GM23338 (cell line): ENCODE measurements around the gene HLCS. TPM values are rescaled to one million over a fixed set of nuclear protein-coding genes. Genes with fewer than 3 reads are reported as not detected.
A peak's percentile ranks its signal among the peaks of the same experiment; 100 is the strongest.

ENCODE experiments used
- ATAC-seq: fragments of 200-7000 bp; cut with Tn5 transposase; 3 replicates; pipeline ENCODE4 v1.9.1; 2020
- DNase-seq: peaks from one replicate; pipeline ENCODE4 v3.0.0-alpha.2; 2015; ENCODE audit warnings: low spot score
- H2AFZ ChIP-seq: fragments of 200-600 bp; sonication (generic); 2 replicates; pipeline ENCODE4 v1.8.0; 2016; ENCODE audit warnings: antibody characterized with exemption, mild to moderate bottlenecking, moderate library complexity
- H3F3A ChIP-seq: fragments of 200-600 bp; sonication (generic); replicated peaks from 2 replicates; pipeline ENCODE4 v1.8.0; 2017; ENCODE audit warnings: antibody characterized with exemption, mixed run types, low read depth
- H3K27ac ChIP-seq: fragments of 200-600 bp; sonication (generic); 2 replicates; pipeline ENCODE4 v1.6.1; 2016; ENCODE audit warnings: low read depth
- H3K27me3 ChIP-seq: fragments of 200-600 bp; sonication (generic); 2 replicates; pipeline ENCODE4 v1.8.0; 2016; ENCODE audit warnings: mild to moderate bottlenecking, mixed run types, moderate library complexity; ENCODE audit not compliant: insufficient read depth
- H3K36me3 ChIP-seq: fragments of 200-600 bp; sonication (generic); 2 replicates; pipeline ENCODE4 v1.8.0; 2016; ENCODE audit warnings: mild to moderate bottlenecking; ENCODE audit not compliant: insufficient read depth
- H3K4me1 ChIP-seq: fragments of 200-600 bp; sonication (generic); 2 replicates; pipeline ENCODE4 v1.8.0; 2016; ENCODE audit warnings: mild to moderate bottlenecking, moderate library complexity; ENCODE audit not compliant: insufficient read depth
- H3K4me2 ChIP-seq: fragments of 200-600 bp; sonication (generic); 2 replicates; pipeline ENCODE4 v1.7.1; 2017; ENCODE audit warnings: mixed run types
- H3K4me3 ChIP-seq: fragments of 200-600 bp; sonication (generic); 2 replicates; pipeline ENCODE4 v1.6.1; 2016; ENCODE audit warnings: mixed run types
- H3K79me2 ChIP-seq: fragments of 200-600 bp; sonication (generic); replicated peaks from 2 replicates; pipeline ENCODE4 v1.8.0; 2017; ENCODE audit warnings: mild to moderate bottlenecking; ENCODE audit not compliant: insufficient read depth
- H3K9me2 ChIP-seq: fragments of 200-600 bp; sonication (generic); 2 replicates; pipeline ENCODE4 v1.8.0; 2017; ENCODE audit not compliant: insufficient read depth
- H4K20me1 ChIP-seq: fragments of 200-600 bp; sonication (generic); replicated peaks from 2 replicates; pipeline ENCODE4 v1.8.0; 2017; ENCODE audit warnings: mild to moderate bottlenecking; ENCODE audit not compliant: insufficient read depth
- H3K27ac Mint-ChIP-seq: 2 replicates; pipeline ENCODE4 v1.8.0; 2020; ENCODE audit warnings: inconsistent platforms, mild to moderate bottlenecking, moderate library complexity, mixed read lengths
- H3K27me3 Mint-ChIP-seq: 3 replicates; pipeline ENCODE4 v1.8.0; 2022; ENCODE audit warnings: low read depth, mild to moderate bottlenecking, moderate library complexity, mixed read lengths, inconsistent platforms; ENCODE audit not compliant: insufficient read depth, poor library complexity
- H3K36me3 Mint-ChIP-seq: 3 replicates; pipeline ENCODE4 v1.8.0; 2021; ENCODE audit warnings: low read depth, mild to moderate bottlenecking, inconsistent platforms, moderate library complexity, mixed read lengths
- H3K4me1 Mint-ChIP-seq: 3 replicates; pipeline ENCODE4 v1.8.0; 2020; ENCODE audit warnings: mild to moderate bottlenecking, inconsistent platforms, mixed read lengths
- H3K4me3 Mint-ChIP-seq: 3 replicates; pipeline ENCODE4 v1.8.0; 2021; ENCODE audit warnings: moderate library complexity, mild to moderate bottlenecking, inconsistent platforms, mixed read lengths
- H3K9me3 Mint-ChIP-seq: 3 replicates; pipeline ENCODE4 v1.8.0; 2020; ENCODE audit warnings: moderate library complexity, mild to moderate bottlenecking, inconsistent platforms, mixed read lengths
- CREB1 ChIP-seq: fragments of 250-450 bp; sonication (Bioruptor Pico); IDR thresholded peaks from 2 replicates; pipeline ENCODE4 v1.5.0; 2020; ENCODE audit warnings: low read depth, mild to moderate bottlenecking, moderate library complexity
- CTCF ChIP-seq, 2 experiments: fragments of 200-600 bp in 1 of 2; sonication (generic) in 1 of 2; conservative IDR thresholded peaks; 2 replicates each; pipeline versions ENCODE4 v1.5.1 to v1.6.1; 2016 to 2017; ENCODE audit warnings: antibody characterized with exemption in 2 of 2, low read depth in 2 of 2, mild to moderate bottlenecking in 2 of 2, moderate library complexity in 1 of 2
- EZH2 ChIP-seq: fragments of 200-600 bp; sonication (generic); IDR thresholded peaks from one replicate; pipeline ENCODE4 v1.8.0; 2017; ENCODE audit warnings: antibody characterized with exemption, mild to moderate bottlenecking, low read depth; ENCODE audit not compliant: unreplicated experiment
- NANOG ChIP-seq: IDR thresholded peaks from 2 replicates; pipeline ENCODE4 v1.6.1; 2016; ENCODE audit warnings: antibody characterized with exemption, borderline replicate concordance
- STAT1 ChIP-seq: IDR thresholded peaks from one replicate; pipeline ENCODE4 v1.6.1; 2016; ENCODE audit warnings: antibody characterized with exemption; ENCODE audit not compliant: unreplicated experiment
- ZNF114 ChIP-seq: fragments of 250-450 bp; sonication (Bioruptor Pico); IDR thresholded peaks from 2 replicates; pipeline ENCODE4 v1.5.0; 2020; ENCODE audit warnings: mild to moderate bottlenecking, moderate library complexity
- ZNF462 ChIP-seq: fragments of 250-450 bp; sonication (Bioruptor Pico); IDR thresholded peaks from 2 replicates; pipeline ENCODE4 v1.5.0; 2020; ENCODE audit warnings: mild to moderate bottlenecking, moderate library complexity
- polyA plus RNA-seq: library from polyadenylated mRNA; unstranded; fragments of >200 nt; fragmentation: Nextera tagmentation; extraction: Ambion mirVana; gene quantifications from 2 replicates; pipeline ENCODE4 v1.2.1, GENCODE V29; 2016
- total RNA-seq: library from RNA; depleted of rRNA; stranded (reverse); fragments of >200 nt; shearing (Covaris generic); gene quantifications from 2 replicates; pipeline ENCODE4 v1.2.3, GENCODE V29; 2014

The HLCS gene
- total and polyA plus RNA-seq, 2 experiments from 2014 or later, result 6.1 to 14.7 TPM

DNA sequence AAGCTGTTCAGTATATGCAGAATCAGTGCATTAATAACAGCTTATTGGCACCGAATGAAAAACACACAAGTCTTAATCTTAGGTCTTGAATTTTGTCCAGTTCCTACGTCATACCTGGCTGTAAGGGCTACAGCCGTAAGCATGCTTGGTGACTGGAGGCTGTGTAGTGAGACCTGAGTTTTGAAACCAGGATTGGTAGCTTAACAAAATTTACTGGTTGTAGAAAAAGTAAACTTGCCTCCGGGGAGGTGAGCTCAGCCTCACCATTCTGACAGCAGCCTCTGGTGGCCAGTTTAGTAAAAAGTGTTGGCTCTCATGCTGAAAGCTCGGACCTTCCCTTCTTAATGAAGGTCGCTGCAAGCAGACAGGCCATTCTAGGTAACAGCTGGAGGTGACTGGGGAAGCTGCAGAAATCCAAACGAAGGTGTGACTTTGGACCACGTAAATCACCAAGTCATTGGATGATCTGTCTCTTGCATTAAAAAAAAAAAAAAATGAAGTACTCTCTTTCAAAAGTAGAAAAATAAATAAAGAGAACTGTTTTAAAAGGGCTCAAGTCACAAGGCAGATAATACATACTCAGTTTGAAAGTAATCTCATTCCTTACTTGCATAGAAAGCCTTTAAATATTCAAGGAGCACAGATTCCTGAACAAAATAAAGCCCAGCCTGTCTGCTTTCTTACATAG is 48.9 kb downstream of the HLCS start:
- no peaks in the 10 kb centered on the region for H3K36me3 Mint-ChIP-seq

DNA sequence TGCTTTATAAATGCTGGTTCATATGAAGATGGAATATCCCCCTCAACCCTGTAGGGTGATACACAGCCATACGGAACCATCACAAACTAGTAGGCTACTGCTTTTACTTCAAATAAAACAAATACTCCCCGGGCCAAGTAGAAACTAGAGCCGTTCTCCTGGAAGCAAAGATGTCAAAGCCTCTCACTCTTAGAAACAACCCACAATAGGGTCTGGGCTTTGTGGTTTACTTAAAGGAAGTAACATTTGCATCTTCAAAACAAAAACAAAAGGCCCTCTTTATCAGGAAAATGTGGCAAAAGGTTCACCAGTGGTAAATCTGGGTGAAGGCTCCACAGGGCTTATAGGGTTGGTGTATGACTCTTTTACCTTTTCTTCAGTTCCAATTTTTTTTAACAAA is 49.8 kb downstream of the HLCS start:
- no peaks in the 10 kb centered on the region for H3K27me3 ChIP-seq
- H3K4me2 ChIP-seq, result peak overlapping the region; percentile 18; the same call in 1 of the 2 replicates
- ATAC-seq (peak; percentile 18; the same call in 1 of the 3 replicates), DNase-seq (no peak)
- no peaks in the 10 kb centered on the region for H3K79me2 ChIP-seq
- Mint-ChIP-seq H3K36me3 (no peaks in the 10 kb centered on the region), H3K27me3 (peaks cover 2% of the 10 kb centered on the region), H3K4me3 (no peak overlapping the region), H3K4me1 (peaks cover 37% of the 10 kb centered on the region), H3K27ac (no peak overlapping the region), H3K9me3 (no peaks in the 10 kb centered on the region)
- H4K20me1 ChIP-seq, result peaks cover 3% of the 10 kb centered on the region; the same call in 1 of the 2 replicates
- H3K27ac ChIP-seq, result no peak overlapping the region
- peaks cover 31% of the 10 kb centered on the region for H3K4me1 ChIP-seq
- H2AFZ ChIP-seq, result no peak overlapping the region
- H3F3A ChIP-seq, result no peaks in the 10 kb centered on the region
- H3K4me3 ChIP-seq, result no peak overlapping the region
- no peaks in the 10 kb centered on the region for H3K9me2 ChIP-seq
- H3K36me3 ChIP-seq, result no peaks in the 10 kb centered on the region
- TF ChIP-seq ZNF462 (CRISPR knock-in tag) (no peak), CREB1 (CRISPR knock-in tag) (no peak), STAT1 (no peak), ZNF114 (CRISPR knock-in tag) (no peak)

More for the DNA sequence above, 48.9 kb downstream of the HLCS start:
- H4K20me1 ChIP-seq, result peaks cover 3% of the 10 kb centered on the region; the same call in 1 of the 2 replicates
- TF ChIP-seq CTCF (conservative IDR thresholded peaks at IDR 0.05; ENCODE audit: low read depth in 2 of 2) (peak; percentile 56 to 75), NANOG (no peak), EZH2 (no peak)
- H3F3A ChIP-seq, result no peaks in the 10 kb centered on the region
- no peak overlapping the region for H2AFZ ChIP-seq
- H3K27ac ChIP-seq, result no peak overlapping the region
- H3K4me1 ChIP-seq, result peaks cover 31% of the 10 kb centered on the region
- Mint-ChIP-seq H3K4me1 (peaks cover 37% of the 10 kb centered on the region), H3K27ac (no peak overlapping the region), H3K4me3 (no peak overlapping the region), H3K9me3 (no peaks in the 10 kb centered on the region), H3K27me3 (peaks cover 2% of the 10 kb centered on the region)
- H3K79me2 ChIP-seq, result no peaks in the 10 kb centered on the region
- DNase-seq, result peak; percentile 77
- H3K36me3 ChIP-seq, result no peaks in the 10 kb centered on the region
- H3K9me2 ChIP-seq, result no peaks in the 10 kb centered on the region
- H3K4me3 ChIP-seq, result no peak overlapping the region
- H3K27me3 ChIP-seq, result no peaks in the 10 kb centered on the region
- H3K4me2 ChIP-seq, result no peak overlapping the region
- ATAC-seq, result peak; percentile 84
